IMR-90 (cell line): ENCODE results near the gene RAB25.

Experiments used
- BHLHE40 ChIP-seq: fragments of 150-350 bp; IDR thresholded peaks from 2 replicates; pipeline ENCODE4 v1.6.1; 2016; ENCODE audit warnings: mild to moderate bottlenecking, low read depth, low read length
- CEBPB ChIP-seq: IDR thresholded peaks from 2 replicates; pipeline ENCODE4 v1.6.1; 2012; ENCODE audit warnings: low read depth, low read length, improper control_type of control experiment
- CHD1 ChIP-seq: IDR thresholded peaks from 2 replicates; pipeline ENCODE4 v1.6.1; 2012; ENCODE audit warnings: low read depth, low read length, improper control_type of control experiment
- CTCF ChIP-seq: conservative IDR thresholded peaks from 2 replicates; pipeline ENCODE4 v1.5.1; 2012; ENCODE audit warnings: mild to moderate bottlenecking, low read depth, low read length, improper control_type of control experiment
- ELK1 ChIP-seq: fragments of 150-350 bp; IDR thresholded peaks from 2 replicates; pipeline ENCODE4 v1.6.1; 2016; ENCODE audit warnings: low read depth, mild to moderate bottlenecking, low read length, moderate library complexity, borderline replicate concordance
- MXI1 ChIP-seq: IDR thresholded peaks from 2 replicates; pipeline ENCODE4 v1.6.1; 2012; ENCODE audit warnings: low read depth, mild to moderate bottlenecking, low read length, moderate library complexity, borderline replicate concordance
- NFE2L2 ChIP-seq: fragments of 150-350 bp; IDR thresholded peaks from 2 replicates; pipeline ENCODE4 v1.6.1; 2016; ENCODE audit warnings: low read depth, mild to moderate bottlenecking, low read length
- POLR2A ChIP-seq: IDR thresholded peaks from 2 replicates; pipeline ENCODE4 v1.6.1; 2012; ENCODE audit warnings: mild to moderate bottlenecking, low read depth, low read length
- RAD21 ChIP-seq: IDR thresholded peaks from 2 replicates; pipeline ENCODE4 v1.6.1; 2012; ENCODE audit warnings: low read length, improper control_type of control experiment
- RCOR1 ChIP-seq: IDR thresholded peaks from 2 replicates; pipeline ENCODE4 v1.6.1; 2012; ENCODE audit warnings: mild to moderate bottlenecking, low read length, improper control_type of control experiment; ENCODE audit not compliant: insufficient replicate concordance
- RFX5 ChIP-seq: IDR thresholded peaks from 2 replicates; pipeline ENCODE4 v1.8.0; 2012; ENCODE audit warnings: low read depth, mild to moderate bottlenecking, low read length, moderate library complexity
- USF2 ChIP-seq: fragments of 150-350 bp; IDR thresholded peaks from 2 replicates; pipeline ENCODE4 v1.6.1; 2017; ENCODE audit warnings: mild to moderate bottlenecking, antibody characterized with exemption, low read length, low read depth

GRCh38 chr1:156050376-156050775 is 10.6 kb upstream of the RAB25 start:
- TF ChIP-seq RCOR1 (no peak), CTCF (no peak), POLR2A (no peak), USF2 (no peak), MXI1 (no peak), CEBPB (no peak), NFE2L2 (no peak), ELK1 (no peak), RAD21 (no peak), BHLHE40 (no peak), CHD1 (no peak), RFX5 (no peak)
